ENCODE results near the gene B3GAT2.

DNA sequence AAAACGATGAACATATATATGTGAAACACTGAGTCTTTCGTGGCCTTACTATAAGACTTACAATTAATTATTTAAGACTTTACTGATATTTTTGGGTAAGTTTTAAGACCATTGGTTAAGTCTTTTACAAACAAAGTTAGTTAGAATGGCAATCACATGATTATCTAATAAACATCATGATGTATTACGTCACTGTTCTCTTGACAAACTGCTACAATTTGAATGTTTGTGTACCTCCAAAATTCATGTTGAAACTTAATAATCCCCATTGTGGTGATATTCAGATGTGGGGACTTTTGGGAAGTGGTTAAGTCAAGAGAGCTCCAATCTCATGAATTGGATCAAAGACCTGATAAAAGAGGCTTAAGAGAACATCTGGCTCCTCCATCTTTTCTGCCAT is 25.9 kb upstream of the B3GAT2 start:
- TF ChIP-seq, protein P1, sequence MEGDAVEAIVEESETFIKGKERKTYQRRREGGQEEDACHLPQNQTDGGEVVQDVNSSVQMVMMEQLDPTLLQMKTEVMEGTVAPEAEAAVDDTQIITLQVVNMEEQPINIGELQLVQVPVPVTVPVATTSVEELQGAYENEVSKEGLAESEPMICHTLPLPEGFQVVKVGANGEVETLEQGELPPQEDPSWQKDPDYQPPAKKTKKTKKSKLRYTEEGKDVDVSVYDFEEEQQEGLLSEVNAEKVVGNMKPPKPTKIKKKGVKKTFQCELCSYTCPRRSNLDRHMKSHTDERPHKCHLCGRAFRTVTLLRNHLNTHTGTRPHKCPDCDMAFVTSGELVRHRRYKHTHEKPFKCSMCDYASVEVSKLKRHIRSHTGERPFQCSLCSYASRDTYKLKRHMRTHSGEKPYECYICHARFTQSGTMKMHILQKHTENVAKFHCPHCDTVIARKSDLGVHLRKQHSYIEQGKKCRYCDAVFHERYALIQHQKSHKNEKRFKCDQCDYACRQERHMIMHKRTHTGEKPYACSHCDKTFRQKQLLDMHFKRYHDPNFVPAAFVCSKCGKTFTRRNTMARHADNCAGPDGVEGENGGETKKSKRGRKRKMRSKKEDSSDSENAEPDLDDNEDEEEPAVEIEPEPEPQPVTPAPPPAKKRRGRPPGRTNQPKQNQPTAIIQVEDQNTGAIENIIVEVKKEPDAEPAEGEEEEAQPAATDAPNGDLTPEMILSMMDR (IDR thresholded peaks at IDR 0.05) = no peak
- TF ChIP-seq POLR2A (IDR thresholded peaks at IDR 0.05) (no peak), EP300 (IDR thresholded peaks at IDR 0.05) (no peak)
